Measurements from ENCODE around the gene ARFIP2.
"Not testable (repeated sequence)": the region's sequence is repeated elsewhere in the genome, so short reads cannot be mapped to it uniquely, and the experiment has no call there.

The ARFIP2 gene

GRCh38 chr11:6481012-6481923 is at the start of gene ARFIP2, which contains the start of gene TIMM10B:
Gene ARFIP2, minus strand, starts transcription at chr11:6481331. Its CDS starts 910 bp downstream, at chr11:6480421.
Gene TIMM10B, plus strand, starts transcription at chr11:6481501. Its CDS starts 16 bp downstream, at chr11:6481517.
- 0 out of 2 replicates have a peak, but pooled peaks have one; percentile 16 for TF ChIP-seq JUND (IDR thresholded peaks at IDR 0.05; ENCODE audit: low read depth)
- in situ Hi-C loops (cut with HindIII; ENCODE audit: low pct_unique_long_range_greater_than_20kb, low sequenced_read_pairs): no loop called here
- DNase-seq (ENCODE audit: low read depth in 1 of 2, low spot score in 1 of 2): peak; percentile 88 to 96

GRCh38 chr11:6530848-6531247 is 49.7 kb upstream of the ARFIP2 start:
- no peak for DNase-seq (ENCODE audit: low read depth in 1 of 2, low spot score in 1 of 2)
- no peak for TF ChIP-seq JUND (IDR thresholded peaks at IDR 0.05; ENCODE audit: low read depth)
- in situ Hi-C loops (cut with HindIII; ENCODE audit: low pct_unique_long_range_greater_than_20kb, low sequenced_read_pairs): no loop called here

GRCh38 chr11:6529266-6529665 is 48.1 kb upstream of the ARFIP2 start:
- in situ Hi-C loops (cut with HindIII; ENCODE audit: low pct_unique_long_range_greater_than_20kb, low sequenced_read_pairs): no loop called here
- no peak for TF ChIP-seq JUND (IDR thresholded peaks at IDR 0.05; ENCODE audit: low read depth)
- no peak for DNase-seq (ENCODE audit: low read depth in 1 of 2, low spot score in 1 of 2)

- no peak for DNase-seq (ENCODE audit: low read depth in 1 of 2, low spot score in 1 of 2)
- in situ Hi-C loops (cut with HindIII; ENCODE audit: low pct_unique_long_range_greater_than_20kb, low sequenced_read_pairs): no loop called here
- no peak for TF ChIP-seq JUND (IDR thresholded peaks at IDR 0.05; ENCODE audit: low read depth)
These were observed 45.4 kb upstream of the ARFIP2 start for GRCh38 chr11:6526411-6527135.

- in situ Hi-C loops (cut with HindIII; ENCODE audit: low pct_unique_long_range_greater_than_20kb, low sequenced_read_pairs): no loop called here
- peak; percentile 5 to 36 for DNase-seq (ENCODE audit: low read depth in 1 of 2, low spot score in 1 of 2)
- TF ChIP-seq JUND (IDR thresholded peaks at IDR 0.05; ENCODE audit: low read depth): peak; percentile 44; the same call in 1 of the 2 replicates
These were observed 42.1 kb upstream of the ARFIP2 start for GRCh38 chr11:6523253-6523652.

- in situ Hi-C loops (cut with HindIII; ENCODE audit: low pct_unique_long_range_greater_than_20kb, low sequenced_read_pairs); DNase-seq (ENCODE audit: low read depth in 1 of 2, low spot score in 1 of 2): not testable (repeated sequence)
These were observed 40.8 kb upstream of the ARFIP2 start for GRCh38 chr11:6521946-6522345.

GRCh38 chr11:6520265-6520664 is 39.1 kb upstream of the ARFIP2 start:
- DNase-seq (ENCODE audit: low read depth in 1 of 2, low spot score in 1 of 2): no peak
- in situ Hi-C loops (cut with HindIII; ENCODE audit: low pct_unique_long_range_greater_than_20kb, low sequenced_read_pairs): no loop called here

GRCh38 chr11:6516865-6517264 is 35.7 kb upstream of the ARFIP2 start:
- in situ Hi-C loops (cut with HindIII; ENCODE audit: low pct_unique_long_range_greater_than_20kb, low sequenced_read_pairs): no loop called here
- TF ChIP-seq JUND (IDR thresholded peaks at IDR 0.05; ENCODE audit: low read depth): no peak
- DNase-seq (ENCODE audit: low read depth in 1 of 2, low spot score in 1 of 2): no peak

More at GRCh38 chr11:6520265-6520664, 39.1 kb upstream of the ARFIP2 start:
- TF ChIP-seq JUND (IDR thresholded peaks at IDR 0.05; ENCODE audit: low read depth): no peak

GRCh38 chr11:6505577-6506240 is 24.6 kb upstream of the ARFIP2 start:
- in situ Hi-C loops (cut with HindIII; ENCODE audit: low pct_unique_long_range_greater_than_20kb, low sequenced_read_pairs): no loop called here
- DNase-seq (ENCODE audit: low read depth in 1 of 2, low spot score in 1 of 2): peak; percentile 21 to 57

GRCh38 chr11:6504166-6504565 is 23.0 kb upstream of the ARFIP2 start:
- TF ChIP-seq JUND (IDR thresholded peaks at IDR 0.05; ENCODE audit: low read depth): no peak
- in situ Hi-C loops (cut with HindIII; ENCODE audit: low pct_unique_long_range_greater_than_20kb, low sequenced_read_pairs): no loop called here
- no peak for DNase-seq (ENCODE audit: low read depth in 1 of 2, low spot score in 1 of 2)

More at GRCh38 chr11:6505577-6506240, 24.6 kb upstream of the ARFIP2 start:
- TF ChIP-seq JUND (IDR thresholded peaks at IDR 0.05; ENCODE audit: low read depth): no peak

GRCh38 chr11:6502382-6502781 is 21.3 kb upstream of the ARFIP2 start:
- in situ Hi-C loops (cut with HindIII; ENCODE audit: low pct_unique_long_range_greater_than_20kb, low sequenced_read_pairs): no loop called here
- TF ChIP-seq JUND (IDR thresholded peaks at IDR 0.05; ENCODE audit: low read depth): no peak
- no peak for DNase-seq (ENCODE audit: low read depth in 1 of 2, low spot score in 1 of 2)

- no peak for TF ChIP-seq JUND (IDR thresholded peaks at IDR 0.05; ENCODE audit: low read depth)
- in situ Hi-C loops (cut with HindIII; ENCODE audit: low pct_unique_long_range_greater_than_20kb, low sequenced_read_pairs): no loop called here
- no peak for DNase-seq (ENCODE audit: low read depth in 1 of 2, low spot score in 1 of 2)
These were observed 17.4 kb upstream of the ARFIP2 start for GRCh38 chr11:6498544-6498943.

Measured in T47D (cell line).